Loucy (cell line): ENCODE results near the gene RNF32.
"Not testable (repeated sequence)": the region's sequence is repeated elsewhere in the genome, so short reads cannot be mapped to it uniquely, and the experiment has no call there.

Experiments used
- CTCF ChIP-seq: fragments of 200-600 bp; sonication (generic); conservative IDR thresholded peaks from 2 replicates; pipeline ENCODE4 v1.5.1; 2014; ENCODE audit warnings: mild to moderate bottlenecking, antibody characterized with exemption, low read length
- EZH2phosphoT487 ChIP-seq: fragments of 200-600 bp; IDR thresholded peaks from 2 replicates; pipeline ENCODE4 v1.6.1; 2018; ENCODE audit warnings: antibody characterized with exemption, mild to moderate bottlenecking, moderate library complexity, borderline replicate concordance

- not testable (repeated sequence) for TF ChIP-seq CTCF, EZH2phosphoT487
Observed at GRCh38 chr7:156697283-156697682, 56.7 kb downstream of the RNF32 start.
